Measurements from ENCODE around the gene EXT2. TPM values are rescaled to one million over a fixed set of nuclear protein-coding genes. Genes with fewer than 3 reads are reported as not detected.

EXT2 gene
- total RNA-seq, 4 donors from 2014 or later, result 20.4 to 24.8 (median 23.1) TPM

GRCh38 chr11:44267750-44268613 is 172.5 kb downstream of the EXT2 start:
- ATAC-seq (no peak), DNase-seq (no peak)
- Histone ChIP-seq H3K4me1 (no peaks in the 10 kb centered on the region), H3K27ac (no peak overlapping the region), H3K27me3 (no peaks in the 10 kb centered on the region), H3K36me3 (no peaks in the 10 kb centered on the region), H3K4me3 (no peak overlapping the region), H3K9me3 (no peaks in the 10 kb centered on the region)
- in situ Hi-C loops (cut with MboI; ENCODE audit: low sequenced_read_pairs in 4 of 4) (no loop called here), intact Hi-C loops (cut with DNase I; ENCODE audit: low total_unique reads) (no loop called here)
- no peak for TF ChIP-seq POLR2A (IDR thresholded peaks at IDR 0.05)
- no peak for TF ChIP-seq CTCF (IDR thresholded peaks at IDR 0.05 in 4 of 5, conservative IDR thresholded peaks at IDR 0.05 in 1 of 5)

- H3K4me1 ChIP-seq, result no peaks in the 10 kb centered on the region
- no peaks in the 10 kb centered on the region for H3K36me3 ChIP-seq
- no peak for TF ChIP-seq CTCF (IDR thresholded peaks at IDR 0.05 in 4 of 5, conservative IDR thresholded peaks at IDR 0.05 in 1 of 5)
- TF ChIP-seq POLR2A (IDR thresholded peaks at IDR 0.05), result no peak
- ATAC-seq (no peak), DNase-seq (no peak)
- in situ Hi-C loops (cut with MboI; ENCODE audit: low sequenced_read_pairs in 4 of 4) (no loop called here), intact Hi-C loops (cut with DNase I; ENCODE audit: low total_unique reads) (no loop called here)
- H3K27ac ChIP-seq, result no peak overlapping the region
- no peak overlapping the region for H3K4me3 ChIP-seq
- H3K27me3 ChIP-seq, result no peaks in the 10 kb centered on the region
- no peaks in the 10 kb centered on the region for H3K9me3 ChIP-seq
Measured at GRCh38 chr11:44268614-44269080, 173.2 kb downstream of the EXT2 start.

GRCh38 chr11:44269369-44270351 is 174.2 kb downstream of the EXT2 start:
- TF ChIP-seq CTCF (IDR thresholded peaks at IDR 0.05 in 4 of 5, conservative IDR thresholded peaks at IDR 0.05 in 1 of 5) (no peak), POLR2A (IDR thresholded peaks at IDR 0.05) (no peak)

DNA sequence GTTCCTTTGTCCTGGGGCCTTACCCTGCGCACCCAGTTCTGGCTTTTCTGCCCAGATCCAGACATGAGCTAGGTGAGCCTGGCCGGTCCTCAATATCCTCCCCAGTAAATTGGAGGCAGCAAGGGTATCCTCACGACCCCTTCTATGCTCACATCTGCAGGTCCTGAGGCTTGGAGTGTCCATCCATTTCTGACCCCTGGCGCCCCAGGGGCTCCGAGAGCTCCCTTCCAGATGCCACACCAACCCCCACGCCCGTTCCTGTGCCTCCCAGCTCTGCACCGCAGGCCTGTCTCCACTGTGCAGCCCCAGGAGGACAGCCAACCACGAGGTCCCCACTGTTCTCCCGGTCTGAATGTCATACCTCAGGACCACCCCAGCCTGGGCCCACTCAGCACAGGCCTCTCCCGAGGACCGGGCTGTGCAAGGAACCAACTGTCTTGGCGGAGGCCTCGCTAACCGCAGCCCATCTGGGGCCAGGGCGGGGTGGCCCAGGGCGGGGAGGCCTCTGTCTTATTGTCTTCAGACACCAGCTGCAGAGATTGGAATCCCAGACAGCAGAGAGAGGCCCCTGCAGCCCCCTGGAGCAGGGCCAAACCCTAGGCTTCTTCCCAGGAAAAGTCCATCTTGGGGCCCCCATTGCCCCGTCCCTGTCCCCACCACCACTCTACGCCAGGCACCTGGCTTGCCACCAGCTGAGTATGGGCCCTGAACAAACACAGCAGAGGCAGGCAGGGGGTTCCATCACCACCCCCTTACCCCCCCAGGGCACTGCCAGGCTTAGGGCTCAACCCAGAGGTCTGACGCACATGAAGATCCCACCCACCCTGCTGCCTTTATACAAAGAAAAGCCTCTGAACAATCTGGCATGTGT is 175.2 kb downstream of the EXT2 start:
- DNase-seq (no peak), ATAC-seq (no peak)
- in situ Hi-C loops (cut with MboI; ENCODE audit: low sequenced_read_pairs in 4 of 4), result no loop called here
- Histone ChIP-seq H3K4me1 (no peaks in the 10 kb centered on the region), H3K27ac (no peak overlapping the region), H3K4me3 (no peak overlapping the region), H3K36me3 (no peaks in the 10 kb centered on the region), H3K27me3 (no peaks in the 10 kb centered on the region), H3K9me3 (no peaks in the 10 kb centered on the region)
- intact Hi-C loops (cut with DNase I; ENCODE audit: low total_unique reads), result no loop called here
- TF ChIP-seq CTCF (IDR thresholded peaks at IDR 0.05 in 4 of 5, conservative IDR thresholded peaks at IDR 0.05 in 1 of 5) (no peak), POLR2A (IDR thresholded peaks at IDR 0.05) (no peak)

More at GRCh38 chr11:44269369-44270351, 174.2 kb downstream of the EXT2 start:
- H3K36me3 ChIP-seq, result no peaks in the 10 kb centered on the region
- no peak overlapping the region for H3K27ac ChIP-seq
- no peaks in the 10 kb centered on the region for H3K9me3 ChIP-seq
- in situ Hi-C loops (cut with MboI; ENCODE audit: low sequenced_read_pairs in 4 of 4) (no loop called here), intact Hi-C loops (cut with DNase I; ENCODE audit: low total_unique reads) (no loop called here)
- H3K27me3 ChIP-seq, result no peaks in the 10 kb centered on the region
- H3K4me1 ChIP-seq, result no peaks in the 10 kb centered on the region
- ATAC-seq (no peak), DNase-seq (no peak)
- no peak overlapping the region for H3K4me3 ChIP-seq
